Skin epidermis (tissue), 12 donors: Measurements from ENCODE around the gene MAP4K1.
A peak's percentile ranks its signal among the peaks of the same experiment; 100 is the strongest.
"Not testable (repeated sequence)": the region's sequence is repeated elsewhere in the genome, so short reads cannot be mapped to it uniquely, and the experiment has no call there.

ENCODE experiments used
- H3K27ac ChIP-seq, 21 experiments: fragments of 200-600 bp; sonication (generic) in 11 of 21; one replicate each; pipeline ENCODE4 v1.5.0; 2020; ENCODE audit warnings: mild to moderate bottlenecking in 3 of 21, inconsistent platforms in 2 of 21, moderate library complexity in 2 of 21
- H3K4me3 ChIP-seq, 7 experiments: fragments of 200-600 bp; sonication (generic) in 2 of 7; one replicate each; pipeline ENCODE4 v1.5.0; 2020; ENCODE audit warnings: inconsistent platforms in 2 of 7, mild to moderate bottlenecking in 2 of 7, moderate library complexity in 1 of 7

Gene MAP4K1

GRCh38 chr19:38556521-38557174, 61.1 kb downstream of the MAP4K1 start:
- peak overlapping the region in 3 of 21 experiments; percentile 47 to 55 (median 54) for H3K27ac ChIP-seq

GRCh38 chr19:38555200-38555599, 62.6 kb downstream of the MAP4K1 start:
- Histone ChIP-seq H3K4me3 (no peak overlapping the region), H3K27ac (no peak overlapping the region)

More at GRCh38 chr19:38556521-38557174, 61.1 kb downstream of the MAP4K1 start:
- no peak overlapping the region for H3K4me3 ChIP-seq

GRCh38 chr19:38554676-38555141, 63.0 kb downstream of the MAP4K1 start:
- Histone ChIP-seq H3K4me3 (no peak overlapping the region), H3K27ac (no peak overlapping the region)

GRCh38 chr19:38553239-38553638, 64.5 kb downstream of the MAP4K1 start:
- H3K27ac ChIP-seq, H3K4me3 ChIP-seq: not testable (repeated sequence)

- no peak overlapping the region for H3K4me3 ChIP-seq
- peak overlapping the region in 1 of 21 experiments; percentile 30 for H3K27ac ChIP-seq
Measured at GRCh38 chr19:38551450-38551813, 66.3 kb downstream of the MAP4K1 start.

GRCh38 chr19:38550376-38550775, 67.4 kb downstream of the MAP4K1 start:
- H3K4me3 ChIP-seq, result no peak overlapping the region
- no peak overlapping the region for H3K27ac ChIP-seq

GRCh38 chr19:38549942-38550341, 67.8 kb downstream of the MAP4K1 start:
- H3K4me3 ChIP-seq, result no peak overlapping the region
- H3K27ac ChIP-seq, result no peak overlapping the region

GRCh38 chr19:38549061-38549460, 68.7 kb downstream of the MAP4K1 start:
- no peak overlapping the region for H3K27ac ChIP-seq
- H3K4me3 ChIP-seq, result no peak overlapping the region

GRCh38 chr19:38547421-38547820, 70.3 kb downstream of the MAP4K1 start:
- H3K4me3 ChIP-seq, result no peak overlapping the region
- H3K27ac ChIP-seq, result no peak overlapping the region

GRCh38 chr19:38545596-38545995, 72.2 kb downstream of the MAP4K1 start:
- Histone ChIP-seq H3K27ac (no peak overlapping the region), H3K4me3 (no peak overlapping the region)

GRCh38 chr19:38544569-38545315, 73.0 kb downstream of the MAP4K1 start:
- H3K4me3 ChIP-seq, result no peak overlapping the region
- peak overlapping the region in 4 of 21 experiments; percentile 13 to 48 (median 44) for H3K27ac ChIP-seq

GRCh38 chr19:38543807-38544568, 73.8 kb downstream of the MAP4K1 start:
- Histone ChIP-seq H3K4me3 (no peak overlapping the region), H3K27ac (peak overlapping the region in 3 of 21 experiments; percentile 43 to 48 (median 46))

- H3K4me3 ChIP-seq, result no peak overlapping the region
- H3K27ac ChIP-seq, result no peak overlapping the region
Measured at GRCh38 chr19:38543286-38543806, 74.4 kb downstream of the MAP4K1 start.

GRCh38 chr19:38542040-38542439, 75.7 kb downstream of the MAP4K1 start:
- Histone ChIP-seq H3K27ac (no peak overlapping the region), H3K4me3 (no peak overlapping the region)

- Histone ChIP-seq H3K27ac (peak overlapping the region in 6 of 21 experiments; percentile 7 to 92 (median 71)), H3K4me3 (no peak overlapping the region)
Measured at GRCh38 chr19:38539751-38540150, 78.0 kb downstream of the MAP4K1 start.

GRCh38 chr19:38538793-38539528, 78.8 kb downstream of the MAP4K1 start:
- Histone ChIP-seq H3K27ac (peak overlapping the region in 11 of 21 experiments; percentile 7 to 92 (median 69)), H3K4me3 (no peak overlapping the region)

- peak overlapping the region in 14 of 21 experiments; percentile 36 to 92 (median 58) for H3K27ac ChIP-seq
- no peak overlapping the region for H3K4me3 ChIP-seq
Measured at GRCh38 chr19:38538386-38538785, 79.4 kb downstream of the MAP4K1 start.
